IPS-20b (cell line): ENCODE measurements around the gene DUS1L.

Experiments used
- H3K27ac ChIP-seq: one replicate; pipeline ENCODE4 v1.5.1; 2013; ENCODE audit warnings: low read length
- H3K27me3 ChIP-seq: 2 replicates; pipeline ENCODE4 v1.6.1; 2013; ENCODE audit warnings: mild to moderate bottlenecking, low read length, inconsistent platforms; ENCODE audit not compliant: insufficient read depth
- H3K36me3 ChIP-seq: 2 replicates; pipeline ENCODE4 v1.6.1; 2013; ENCODE audit warnings: low read depth, mild to moderate bottlenecking, inconsistent platforms, low read length, moderate library complexity; ENCODE audit not compliant: insufficient read depth
- H3K4me1 ChIP-seq: 2 replicates; pipeline ENCODE4 v1.6.1; 2013; ENCODE audit warnings: mild to moderate bottlenecking, control low read depth, inconsistent platforms, low read length, moderate library complexity; ENCODE audit not compliant: insufficient read depth
- H3K4me3 ChIP-seq: 2 replicates; pipeline ENCODE4 v1.5.1; 2013; ENCODE audit warnings: mild to moderate bottlenecking, low read length, inconsistent platforms
- H3K9ac ChIP-seq: 2 replicates; pipeline ENCODE4 v1.6.1; 2013; ENCODE audit warnings: low read depth, mild to moderate bottlenecking, inconsistent platforms, low read length, moderate library complexity
- H3K9me3 ChIP-seq: 2 replicates; pipeline ENCODE4 v1.6.1; 2013; ENCODE audit warnings: mild to moderate bottlenecking, low read depth, low read length, inconsistent platforms; ENCODE audit not compliant: insufficient read depth

DUS1L gene

GRCh38 chr17:82085031-82085861 lies 19.6 kb upstream of the DUS1L start:
- no peaks in the 10 kb centered on the region for H3K4me1 ChIP-seq
- no peak overlapping the region for H3K9ac ChIP-seq
- H3K27me3 ChIP-seq: no peaks in the 10 kb centered on the region
- no peak overlapping the region for H3K4me3 ChIP-seq
- H3K36me3 ChIP-seq: peaks cover 98% of the 10 kb centered on the region
- no peak overlapping the region for H3K27ac ChIP-seq
- no peaks in the 10 kb centered on the region for H3K9me3 ChIP-seq

GRCh38 chr17:82084373-82085030 lies 18.9 kb upstream of the DUS1L start:
- Histone ChIP-seq H3K36me3 (peaks cover 98% of the 10 kb centered on the region), H3K4me1 (no peaks in the 10 kb centered on the region), H3K9ac (no peak overlapping the region), H3K27ac (no peak overlapping the region), H3K27me3 (no peaks in the 10 kb centered on the region), H3K9me3 (no peaks in the 10 kb centered on the region), H3K4me3 (no peak overlapping the region)

- Histone ChIP-seq H3K27ac (no peak overlapping the region), H3K9ac (no peak overlapping the region), H3K36me3 (peaks cover 96% of the 10 kb centered on the region)
These were observed 18.1 kb upstream of the DUS1L start for GRCh38 chr17:82083533-82084359.

GRCh38 chr17:82083009-82083408 lies 17.4 kb upstream of the DUS1L start:
- H3K27me3 ChIP-seq: no peaks in the 10 kb centered on the region
- peaks cover 93% of the 10 kb centered on the region for H3K36me3 ChIP-seq

More at GRCh38 chr17:82083533-82084359, 18.1 kb upstream of the DUS1L start:
- H3K9me3 ChIP-seq: no peaks in the 10 kb centered on the region
- H3K27me3 ChIP-seq: no peaks in the 10 kb centered on the region
- H3K4me3 ChIP-seq: no peak overlapping the region
- H3K4me1 ChIP-seq: no peaks in the 10 kb centered on the region

GRCh38 chr17:82082456-82082855 lies 16.9 kb upstream of the DUS1L start:
- H3K9me3 ChIP-seq: no peaks in the 10 kb centered on the region
- peaks cover 92% of the 10 kb centered on the region for H3K36me3 ChIP-seq
- no peaks in the 10 kb centered on the region for H3K4me1 ChIP-seq

More at GRCh38 chr17:82083009-82083408, 17.4 kb upstream of the DUS1L start:
- no peaks in the 10 kb centered on the region for H3K9me3 ChIP-seq
- no peaks in the 10 kb centered on the region for H3K4me1 ChIP-seq
- H3K27ac ChIP-seq: no peak overlapping the region
- no peak overlapping the region for H3K9ac ChIP-seq
- H3K4me3 ChIP-seq: no peak overlapping the region

GRCh38 chr17:82081966-82082365 lies 16.4 kb upstream of the DUS1L start:
- no peaks in the 10 kb centered on the region for H3K27me3 ChIP-seq
- H3K36me3 ChIP-seq: peaks cover 87% of the 10 kb centered on the region

More at GRCh38 chr17:82082456-82082855, 16.9 kb upstream of the DUS1L start:
- Histone ChIP-seq H3K27me3 (no peaks in the 10 kb centered on the region), H3K27ac (no peak overlapping the region), H3K9ac (no peak overlapping the region), H3K4me3 (no peak overlapping the region)

GRCh38 chr17:82081546-82081945 lies 15.9 kb upstream of the DUS1L start:
- Histone ChIP-seq H3K4me3 (no peak overlapping the region), H3K4me1 (no peaks in the 10 kb centered on the region), H3K27me3 (no peaks in the 10 kb centered on the region), H3K9me3 (no peaks in the 10 kb centered on the region), H3K27ac (no peak overlapping the region), H3K36me3 (peaks cover 83% of the 10 kb centered on the region), H3K9ac (no peak overlapping the region)

More at GRCh38 chr17:82081966-82082365, 16.4 kb upstream of the DUS1L start:
- Histone ChIP-seq H3K27ac (no peak overlapping the region), H3K9ac (no peak overlapping the region), H3K4me1 (no peaks in the 10 kb centered on the region), H3K9me3 (no peaks in the 10 kb centered on the region), H3K4me3 (no peak overlapping the region)

GRCh38 chr17:82080789-82081464 lies 15.3 kb upstream of the DUS1L start:
- H3K27ac ChIP-seq: no peak overlapping the region

GRCh38 chr17:82080048-82080788 lies 14.6 kb upstream of the DUS1L start:
- Histone ChIP-seq H3K27me3 (no peaks in the 10 kb centered on the region), H3K4me1 (no peaks in the 10 kb centered on the region), H3K9ac (no peak overlapping the region), H3K9me3 (no peaks in the 10 kb centered on the region), H3K27ac (no peak overlapping the region), H3K36me3 (peaks cover 69% of the 10 kb centered on the region), H3K4me3 (no peak overlapping the region)

More at GRCh38 chr17:82080789-82081464, 15.3 kb upstream of the DUS1L start:
- H3K36me3 ChIP-seq: peaks cover 76% of the 10 kb centered on the region
- H3K27me3 ChIP-seq: no peaks in the 10 kb centered on the region
- no peaks in the 10 kb centered on the region for H3K9me3 ChIP-seq
- no peak overlapping the region for H3K9ac ChIP-seq
- no peaks in the 10 kb centered on the region for H3K4me1 ChIP-seq
- H3K4me3 ChIP-seq: no peak overlapping the region

- no peaks in the 10 kb centered on the region for H3K9me3 ChIP-seq
- no peak overlapping the region for H3K4me3 ChIP-seq
- H3K36me3 ChIP-seq: peaks cover 59% of the 10 kb centered on the region
- H3K4me1 ChIP-seq: no peaks in the 10 kb centered on the region
- no peak overlapping the region for H3K9ac ChIP-seq
- no peak overlapping the region for H3K27ac ChIP-seq
- H3K27me3 ChIP-seq: no peaks in the 10 kb centered on the region; the same call in 1 of the 2 replicates
These were observed 13.5 kb upstream of the DUS1L start for GRCh38 chr17:82079001-82079677.
